Left colon (tissue), 2 donors: ENCODE results near the gene HNRNPA0. TPM values are rescaled to one million over a fixed set of nuclear protein-coding genes. Genes with fewer than 3 reads are reported as not detected.
A peak's percentile ranks its signal among the peaks of the same experiment; 100 is the strongest.
"Not testable (repeated sequence)": the region's sequence is repeated elsewhere in the genome, so short reads cannot be mapped to it uniquely, and the experiment has no call there.

ENCODE experiments used
- ATAC-seq: fragments of 200-7000 bp; cut with Tn5 transposase; one replicate; pipeline ENCODE4 v1.9.1; 2020; ENCODE audit warnings: mild to moderate bottlenecking, moderate library complexity
- DNase-seq, 2 donors: peaks; one replicate each; pipeline ENCODE4 v3.0.0-alpha.2; 2020
- intact Hi-C, 2 donors: fragments of 100-400 bp; cut with DNase I in 1 of 2; cut with micrococcal nuclease in 1 of 2; formaldehyde crosslinking; loops; one replicate each; pipeline versions ENCODE4 v1.11.2 to v1.14.0; 2022; cut with DNase I, micrococcal nuclease
- long read RNA-seq: library from polyadenylated mRNA; unstranded; transcript quantifications from one replicate; pipeline ENCODE4 v2.0.0, GENCODE V29; 2021
- total RNA-seq, 2 donors: library from RNA; stranded (reverse); fragmentation: NEBNext Ultra II Directional; extraction: Animal tissue kit (Norgen Biotek cat#: 25700); gene quantifications; one replicate each; pipeline ENCODE4 v1.2.1, GENCODE V29; 2021
- donor health status: DM: no; HTN: no; CAD: no.
- donor health status: DM: yes; HTN: yes; CAD: no.

Gene HNRNPA0
- 10 to 100 TPM; 21.0 to 22.0 TPM for total RNA-seq
- long read RNA-seq, full-length matches to known transcripts: 16 of 16 reads
- long read RNA-seq, partial matches to known transcripts: 0 of 16 reads
- long read RNA-seq, other reads (novel, unspliced or antisense): 0 of 16 reads

DNA sequence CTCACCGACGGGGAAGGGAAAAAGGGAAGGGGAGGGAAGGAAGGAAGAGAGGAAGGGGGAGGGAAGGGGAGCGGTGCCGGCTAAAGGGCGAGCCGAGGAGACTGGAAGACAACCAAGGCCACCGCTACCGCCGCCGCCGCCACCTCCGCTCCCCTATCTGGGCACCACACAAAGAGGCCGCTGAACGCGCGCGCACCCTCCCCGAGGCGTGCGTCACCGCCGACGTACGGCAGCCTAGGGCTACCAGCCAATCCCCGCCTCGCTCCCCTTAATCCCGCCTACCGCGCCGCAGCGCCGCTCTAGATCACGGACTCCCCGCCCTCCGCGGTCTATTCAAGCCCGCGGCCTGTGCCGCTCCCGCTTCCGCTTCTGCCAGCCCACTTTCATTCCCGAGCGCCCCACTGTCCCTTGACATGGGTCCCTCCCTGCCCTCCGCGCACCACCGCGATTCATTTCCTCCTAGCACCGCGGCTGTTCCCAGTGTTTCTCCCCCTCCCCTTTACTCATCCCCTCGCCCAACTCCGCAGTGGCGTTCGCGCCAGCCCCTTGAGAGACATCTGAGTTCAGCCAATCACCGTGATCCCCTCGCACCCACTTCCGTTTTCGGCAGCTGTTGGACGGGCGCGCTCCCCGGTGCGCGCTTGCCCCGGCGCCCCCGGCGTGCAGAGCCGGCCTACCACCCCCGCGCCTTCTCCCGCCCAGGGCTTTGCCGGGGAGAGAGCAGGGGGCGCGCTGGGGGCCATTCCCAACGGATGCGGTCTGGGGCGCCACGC is at the start of gene HNRNPA0:
Gene HNRNPA0 (minus strand): TSS at position 176 of the 773 bp plus-strand sequence. CDS start 297 bp downstream, outside the sequence.
- peak; percentile 89 for ATAC-seq
- intact Hi-C loops: no loop called here
- DNase-seq: peak; percentile 97 to 99

DNA sequence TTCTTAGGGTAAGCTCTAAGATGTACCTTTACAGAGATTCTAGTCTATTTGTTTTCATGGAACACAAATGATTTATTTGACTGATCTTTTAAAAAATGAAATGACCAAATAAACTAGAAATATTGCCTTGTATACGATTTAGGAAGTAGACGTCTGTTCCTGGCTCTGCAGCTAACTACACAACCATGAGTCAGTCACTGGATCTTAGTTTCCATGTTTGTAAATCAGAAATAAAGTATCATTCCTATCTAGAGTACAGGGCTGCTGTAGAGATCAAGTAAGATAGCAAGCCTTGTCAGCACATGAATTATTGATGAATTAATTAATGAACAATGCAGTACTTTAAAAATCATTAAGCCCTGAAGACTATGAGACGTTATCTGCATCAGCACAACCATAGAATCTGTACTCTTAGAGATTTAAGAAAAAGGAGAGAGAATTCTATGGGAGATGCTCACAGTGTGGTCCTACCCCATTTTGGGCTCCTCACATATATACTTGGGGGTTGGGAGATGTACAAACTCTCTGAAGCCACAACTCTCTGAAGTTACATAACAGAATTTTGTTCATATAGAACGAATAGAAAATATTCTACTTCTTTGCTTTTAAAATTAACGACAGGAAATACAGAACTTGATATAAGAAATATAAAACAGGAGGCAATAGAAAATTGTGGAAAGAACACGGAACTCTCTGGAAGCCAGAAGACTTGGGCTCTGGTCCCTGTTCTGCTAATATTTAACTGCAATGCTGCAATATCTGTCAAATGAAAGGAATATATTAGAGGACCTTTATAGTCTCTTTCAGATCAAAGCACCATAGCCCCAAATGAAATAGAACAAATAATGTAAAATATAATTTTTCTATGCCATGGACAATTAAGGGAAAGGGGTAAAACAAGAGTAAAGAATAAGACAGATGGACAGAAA is 48.4 kb upstream of the HNRNPA0 start:
- intact Hi-C loops: no loop called here
- ATAC-seq (peak; percentile 52), DNase-seq (no peak)

DNA sequence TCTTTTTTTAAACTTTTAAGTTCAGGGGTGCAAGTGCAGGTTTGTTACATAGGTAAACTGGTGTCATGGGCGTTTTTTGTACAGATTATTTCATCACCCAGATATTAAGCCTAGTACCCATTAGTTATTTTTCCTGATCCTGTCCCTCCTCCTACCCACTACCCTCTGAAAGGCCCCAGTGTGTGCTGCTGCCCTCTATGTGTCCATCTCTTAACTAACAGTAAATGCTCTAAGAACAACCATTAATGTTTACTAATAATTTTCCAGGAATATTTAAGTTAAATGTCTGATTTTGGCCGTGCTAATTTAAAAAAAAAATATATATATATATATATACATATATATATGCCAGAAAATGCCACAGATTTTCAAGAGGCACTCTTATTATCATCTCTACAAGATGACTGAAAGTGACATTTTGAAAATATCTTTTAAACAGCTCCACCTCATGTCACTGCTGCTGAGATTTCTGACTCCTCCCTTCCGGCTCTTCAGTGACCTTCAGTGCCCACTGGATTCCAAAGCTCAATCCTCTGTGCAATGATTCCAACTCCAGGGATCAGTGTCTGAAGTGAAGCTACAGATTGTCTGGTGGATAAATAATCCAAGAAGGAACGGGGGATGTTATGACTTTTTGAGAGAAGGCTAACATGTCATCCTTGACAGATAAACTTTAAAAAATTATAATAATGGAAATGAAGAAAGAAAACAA is 46.7 kb upstream of the HNRNPA0 start:
- ATAC-seq: peak; percentile 85
- intact Hi-C loops: no loop called here
- no peak for DNase-seq

DNA sequence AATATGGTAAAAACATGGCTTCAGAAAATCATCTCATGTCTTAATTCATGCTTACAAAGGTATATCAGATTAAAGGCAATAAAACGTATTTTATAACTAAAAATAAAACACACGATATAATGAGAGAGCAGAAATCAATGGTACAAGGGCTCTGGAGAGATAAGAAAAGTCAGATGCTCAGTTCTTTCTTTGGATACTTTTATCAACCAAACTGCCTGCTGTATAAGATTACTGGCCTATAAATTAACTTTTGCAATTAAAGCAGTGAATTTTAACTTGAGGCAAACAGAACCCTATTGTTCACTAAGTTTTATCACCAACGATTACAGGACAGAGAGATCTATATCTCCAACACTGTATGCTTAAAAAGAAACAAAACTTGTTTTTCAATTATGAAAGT is 42.1 kb upstream of the HNRNPA0 start:
- ATAC-seq (peak; percentile 80), DNase-seq (no peak)
- intact Hi-C loops: no loop called here

- intact Hi-C loops: no loop called here
- no peak for DNase-seq
- ATAC-seq: no peak
Observed at GRCh38 chr5:137794863-137795262, 40.7 kb upstream of the HNRNPA0 start.

DNA sequence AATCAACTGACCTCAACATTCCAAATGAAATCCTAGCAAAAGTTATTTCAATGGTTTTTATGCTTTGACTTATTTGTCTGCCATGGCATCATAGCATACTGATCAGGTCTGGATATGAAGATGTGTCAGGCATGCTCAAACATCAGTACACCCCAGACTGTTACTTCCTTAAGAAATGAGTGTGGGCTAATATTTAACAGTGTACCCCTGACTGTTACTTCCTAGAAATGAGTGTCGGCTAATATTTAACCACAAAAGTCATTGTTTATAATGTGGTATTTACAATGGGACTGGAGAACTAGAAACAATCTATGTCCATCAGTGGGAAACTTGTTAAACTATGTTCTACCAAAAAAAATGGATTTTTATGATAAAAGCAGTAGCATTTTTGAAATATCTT is 38.1 kb upstream of the HNRNPA0 start:
- ATAC-seq: peak; percentile 26
- intact Hi-C loops: no loop called here
- DNase-seq: no peak

- DNase-seq (no peak), ATAC-seq (no peak)
- intact Hi-C loops: no loop called here
Observed at GRCh38 chr5:137791799-137792198, 37.6 kb upstream of the HNRNPA0 start.

DNA sequence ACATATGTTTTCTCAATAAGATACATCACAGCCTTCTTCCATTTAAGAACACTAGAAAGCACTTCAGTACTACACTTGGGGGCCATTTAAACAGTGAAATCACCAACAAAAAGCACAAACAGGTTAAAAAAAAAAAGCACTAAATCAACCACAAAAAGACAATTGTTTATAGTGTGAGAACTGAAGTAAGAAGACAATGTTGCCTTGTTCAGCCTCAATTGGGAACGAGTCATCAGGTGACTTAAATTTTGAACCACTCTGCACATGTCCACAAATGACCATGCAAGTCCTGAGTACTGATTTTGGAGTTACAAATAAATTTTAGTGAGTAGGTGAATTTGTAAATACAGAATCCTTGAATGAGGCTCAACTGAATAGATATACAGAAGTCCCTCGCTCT is 37.2 kb upstream of the HNRNPA0 start:
- intact Hi-C loops: no loop called here
- ATAC-seq: no peak
- DNase-seq: no peak

DNA sequence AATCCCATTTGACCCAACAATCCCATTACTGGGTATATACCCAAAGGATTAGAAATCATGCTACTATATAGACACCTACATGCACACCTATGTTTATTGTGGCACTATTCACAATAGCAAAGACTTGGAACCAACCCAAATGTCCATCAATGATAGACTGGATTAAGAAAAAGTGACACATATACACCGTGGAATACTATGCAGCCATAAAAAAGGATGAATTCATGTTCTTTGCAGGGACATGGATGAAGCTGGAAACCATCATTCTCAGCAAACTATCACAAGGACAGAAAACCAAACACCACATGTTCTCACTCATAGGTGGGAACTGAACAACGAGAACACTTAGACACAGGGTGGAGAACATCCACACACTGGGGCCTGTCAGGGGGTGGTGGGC is 34.4 kb upstream of the HNRNPA0 start:
- intact Hi-C loops, ATAC-seq, DNase-seq: not testable (repeated sequence)

- intact Hi-C loops: no loop called here
- ATAC-seq (no peak), DNase-seq (no peak)
Observed at GRCh38 chr5:137782984-137783536, 28.9 kb upstream of the HNRNPA0 start.

DNA sequence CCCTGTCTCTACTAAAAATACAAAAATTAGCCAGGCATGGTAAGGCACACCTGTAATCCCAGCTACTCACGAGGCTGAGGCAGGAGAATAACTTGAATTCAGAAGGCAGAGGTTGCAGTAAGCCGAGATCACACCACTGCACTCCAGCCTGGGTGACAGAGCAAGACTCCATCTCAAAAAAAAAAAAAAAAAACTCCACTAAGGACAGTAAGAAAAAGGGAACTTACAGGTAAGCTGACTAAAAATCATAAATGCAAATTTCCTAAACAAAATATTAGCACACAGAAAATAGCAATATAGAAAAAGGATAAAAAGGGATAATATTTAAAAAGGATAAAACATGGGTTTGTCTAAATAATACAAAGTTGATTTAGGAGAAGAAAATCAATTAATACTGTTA is 27.9 kb upstream of the HNRNPA0 start:
- no peak for ATAC-seq
- intact Hi-C loops: no loop called here
- no peak for DNase-seq

GRCh38 chr5:137778772-137779564 is 24.8 kb upstream of the HNRNPA0 start:
- ATAC-seq (peak; percentile 33), DNase-seq (no peak)
- intact Hi-C loops: loop anchor here in 1 of 2 donors (5.0 kb wide), 1 partner anchor 353 kb away; no protein-coding TSS in a partner anchor

DNA sequence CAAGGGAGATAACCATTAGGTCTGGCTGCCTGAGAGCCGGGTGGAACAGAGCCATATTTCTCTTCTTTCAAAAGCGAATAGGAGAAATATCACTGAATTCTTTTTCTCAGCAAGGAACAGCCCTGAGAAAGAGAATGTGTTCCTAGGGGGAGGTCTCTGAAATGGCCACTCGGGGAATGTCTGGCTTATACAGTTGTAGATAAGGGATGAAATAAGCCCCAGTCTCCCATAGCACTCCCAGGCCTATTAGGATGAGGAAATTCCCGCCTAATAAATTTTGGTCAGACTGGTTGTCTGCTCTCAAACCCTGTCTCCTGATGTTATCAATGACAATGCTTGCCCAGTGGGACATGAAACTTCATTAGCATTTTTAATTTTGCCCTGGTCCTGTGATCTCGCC is 13.8 kb upstream of the HNRNPA0 start:
- intact Hi-C loops, ATAC-seq, DNase-seq: not testable (repeated sequence)

DNA sequence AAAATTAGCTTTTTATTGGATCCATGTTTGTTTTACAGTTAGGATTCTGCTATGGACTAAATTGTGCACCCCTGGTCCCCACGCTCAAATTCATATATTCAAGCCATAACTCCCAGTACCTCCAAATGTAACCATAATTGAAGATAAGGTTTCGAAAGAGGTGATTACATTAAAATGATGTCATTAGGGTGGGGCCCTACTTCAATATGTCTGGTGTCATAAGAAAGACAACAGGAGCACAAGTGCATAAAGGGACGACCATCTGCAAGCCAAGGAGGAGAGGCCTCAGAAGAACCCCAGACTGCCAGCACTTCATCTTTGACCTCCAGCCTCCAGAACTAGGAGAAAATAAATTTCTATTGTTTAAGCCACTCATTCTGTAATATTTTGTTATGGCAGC is 7.4 kb upstream of the HNRNPA0 start:
- DNase-seq: no peak
- intact Hi-C loops: no loop called here
- ATAC-seq: peak; percentile 26

GRCh38 chr5:137760719-137761516 is 6.8 kb upstream of the HNRNPA0 start:
- intact Hi-C loops: no loop called here
- DNase-seq: no peak
- ATAC-seq: peak; percentile 30

DNA sequence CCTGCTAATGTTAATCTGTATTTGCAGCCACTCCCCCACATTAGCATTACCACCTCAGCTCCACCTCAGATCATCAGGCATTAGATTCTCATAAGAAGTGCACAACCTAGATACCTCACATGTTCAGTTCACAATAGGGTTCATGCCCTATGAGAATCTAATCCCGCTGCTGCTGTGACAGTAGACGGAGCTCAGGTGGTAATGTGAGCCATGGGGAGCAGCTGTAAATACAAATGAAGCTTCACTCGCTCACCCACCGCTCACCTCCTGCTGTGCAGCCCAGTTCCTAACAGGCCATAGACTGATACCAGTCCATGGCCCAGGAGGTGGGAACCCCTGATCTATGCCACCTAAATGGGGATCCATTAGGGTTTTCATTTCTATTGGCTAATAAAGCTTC is 6.1 kb upstream of the HNRNPA0 start:
- no peak for DNase-seq
- no peak for ATAC-seq
- intact Hi-C loops: no loop called here

DNA sequence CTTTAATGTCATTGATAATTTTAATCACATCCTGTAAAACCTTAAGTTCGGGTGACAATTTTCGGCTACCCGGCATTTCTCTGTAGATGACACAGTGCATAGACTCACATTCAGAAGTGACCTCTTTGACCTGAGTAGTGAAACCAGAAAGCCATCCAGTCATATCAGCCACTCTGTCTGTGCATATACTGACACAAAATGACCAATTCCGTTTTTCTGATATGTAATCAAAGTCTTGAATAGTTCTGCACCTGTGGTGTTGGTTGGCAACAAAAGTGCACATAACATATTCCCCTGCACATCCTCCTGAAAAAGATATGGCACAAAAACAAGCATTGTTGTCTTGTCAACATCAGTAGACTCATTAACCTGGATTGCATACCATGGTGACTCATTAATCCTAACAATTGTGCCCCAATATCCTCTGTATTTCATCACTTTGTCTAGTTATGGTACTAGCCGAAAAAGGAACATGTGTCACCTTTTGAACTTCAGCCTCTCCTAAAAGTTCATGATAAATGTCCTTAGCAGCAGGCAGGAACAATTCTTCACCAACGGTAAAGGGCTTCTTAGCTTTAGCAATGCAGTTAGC is 4.6 kb upstream of the HNRNPA0 start:
- no peak for DNase-seq
- intact Hi-C loops: no loop called here
- ATAC-seq: no peak
